ENCODE results near the gene PRDM16. TPM values are rescaled to one million over a fixed set of nuclear protein-coding genes. Genes with fewer than 3 reads are reported as not detected.

Gene PRDM16
- total and polyA plus RNA-seq, 2 of the 8 experiments (the other 6 are each of a cell fraction or from before 2014, with no cell fraction given) = 0.39 to 0.43 TPM

- H3K27me3 ChIP-seq (replicated peaks in 1 of 4; ENCODE audit: control insufficient read depth in 3 of 4, extremely low read depth in 1 of 4, insufficient read depth in 3 of 4, low read length in 3 of 4) = peaks cover 72 to 88% (median 86%) of the 10 kb centered on the region in 4 experiments
- TF ChIP-seq GABPA (IDR thresholded peaks at IDR 0.05; ENCODE audit: borderline replicate concordance, insufficient read depth, low read length) (no peak), HDAC2 (IDR thresholded peaks at IDR 0.05; ENCODE audit: borderline replicate concordance in 1 of 2, low read depth in 2 of 2, low read length in 2 of 2) (no peak), CBX8 (IDR thresholded peaks at IDR 0.05; ENCODE audit: borderline replicate concordance, low read depth, low read length) (no peak), CBX5 (IDR thresholded peaks at IDR 0.05; ENCODE audit: low read depth, low read length) (no peak), RNF2 (IDR thresholded peaks at IDR 0.05; ENCODE audit: borderline replicate concordance, low read depth, low read length, missing control alignments, poor library complexity, severe bottlenecking) (peak; percentile 11), SIRT6 (IDR thresholded peaks at IDR 0.05; ENCODE audit: low read length) (no peak), TEAD4 (IDR thresholded peaks at IDR 0.05; ENCODE audit: low read depth, low read length) (no peak), RFX5 (IDR thresholded peaks at IDR 0.05; ENCODE audit: borderline replicate concordance, low read depth, low read length) (no peak), MAX (IDR thresholded peaks at IDR 0.05) (no peak), SUZ12 (IDR thresholded peaks at IDR 0.05; ENCODE audit: low read length) (peak; percentile 17; the same call in 1 of the 2 replicates), EZH2 (IDR thresholded peaks at IDR 0.05; ENCODE audit: low read depth, low read length, severe bottlenecking) (peak; percentile 2), RXRA (IDR thresholded peaks at IDR 0.05; ENCODE audit: insufficient read depth, low read depth, low read length) (no peak)
- H3K23me2 ChIP-seq (ENCODE audit: low read depth, low read length) = peaks cover 7% of the 10 kb centered on the region; the same call in 1 of the 2 replicates
- H4K5ac ChIP-seq (ENCODE audit: insufficient read length, low read depth, low read length) = no peak overlapping the region
- H2BK15ac ChIP-seq (ENCODE audit: low read length) = no peak overlapping the region
- no peak overlapping the region for H3K9ac ChIP-seq (replicated peaks in 1 of 4; ENCODE audit: extremely low read depth in 1 of 4, low read depth in 3 of 4, low read length in 3 of 4)
- no peaks in the 10 kb centered on the region for H3K79me2 ChIP-seq (ENCODE audit: control insufficient read depth in 1 of 2, insufficient read depth in 2 of 2, low read length in 2 of 2)
- no peak overlapping the region for H2BK5ac ChIP-seq (ENCODE audit: low read depth, low read length)
- peaks cover 0 to 11% (median 0%) of the 10 kb centered on the region in 4 experiments; a peak in 1 of 8 replicates for H3K36me3 ChIP-seq (ENCODE audit: control insufficient read depth in 2 of 4, insufficient read depth in 4 of 4, low read length in 3 of 4)
- no peak overlapping the region for H3K56ac ChIP-seq (replicated peaks; ENCODE audit: insufficient read length, low read depth, low read length)
- H3K4ac ChIP-seq (replicated peaks; ENCODE audit: insufficient read length, low read depth, low read length) = no peak overlapping the region
- H3K4me1 ChIP-seq (replicated peaks in 1 of 4; ENCODE audit: control insufficient read depth in 3 of 4, insufficient read depth in 4 of 4, low read length in 3 of 4) = peaks cover 0 to 31% (median 16%) of the 10 kb centered on the region in 4 experiments; a peak in 6 of 7 replicates
- H2AK5ac ChIP-seq (ENCODE audit: low read depth, low read length) = no peak overlapping the region
- no peak overlapping the region for H2BK20ac ChIP-seq (ENCODE audit: low read length)
- no peak overlapping the region for H2AFZ ChIP-seq (ENCODE audit: low read length)
- ChIA-PET POLR2A (ENCODE audit: partially characterized antibody) (no interaction called here), CTCF (ENCODE audit: partially characterized antibody) (interaction anchor here (0.7 kb wide), 1 partner anchor 363 kb away, joined by 3 read pairs; no protein-coding TSS in a partner anchor)
- FAIRE-seq (no peak), DNase-seq (ENCODE audit: low read depth in 1 of 2, low spot score in 2 of 2) (no peak)
- H2BK120ac ChIP-seq (replicated peaks; ENCODE audit: low read depth, low read length) = no peak overlapping the region
- H3K79me1 ChIP-seq (ENCODE audit: low read depth, low read length) = no peaks in the 10 kb centered on the region
- peaks cover 3 to 13% of the 10 kb centered on the region in 2 experiments for H4K20me1 ChIP-seq (replicated peaks in 1 of 2; ENCODE audit: control insufficient read depth in 1 of 2, insufficient read depth in 2 of 2, low read length in 2 of 2)
- no peak overlapping the region for H3K14ac ChIP-seq (ENCODE audit: insufficient read length)
- H3K4me2 ChIP-seq (ENCODE audit: insufficient read depth in 1 of 2, low read depth in 2 of 2, low read length in 2 of 2) = peak overlapping the region; percentile 69 to 74; a peak in 3 of 4 replicates
- H3K27ac ChIP-seq (ENCODE audit: low read depth, low read length) = no peak overlapping the region
- 72% methylated on average over 16 of the region's 17 CpGs; no CpG with 5 or more reads in 1 of the 2 experiments for WGBS, 2 experiments (ENCODE audit: extremely low coverage in 1 of 2, insufficient coverage in 1 of 2, insufficient read length in 1 of 2, insufficient replicate concordance in 2 of 2, low coverage in 1 of 2, low lambda C conversion rate in 2 of 2, missing lambda C conversion rate in 1 of 2)
- H4K91ac ChIP-seq (replicated peaks; ENCODE audit: insufficient read length, low read length) = no peak overlapping the region
- H3K9me3 ChIP-seq (ENCODE audit: insufficient read depth in 2 of 2, low read depth in 1 of 2, low read length in 1 of 2) = no peaks in the 10 kb centered on the region
- H3K18ac ChIP-seq (ENCODE audit: extremely low read depth, low read length) = no peak overlapping the region
- H3K4me3 ChIP-seq (ENCODE audit: extremely low read depth in 1 of 4, insufficient read depth in 2 of 4, low read depth in 3 of 4, low read length in 4 of 4) = no peak overlapping the region
- H4K8ac ChIP-seq (ENCODE audit: extremely low read depth, insufficient read depth, low read length) = no peak overlapping the region
- no peak overlapping the region for H2BK12ac ChIP-seq (ENCODE audit: low read depth, low read length)
- no peak overlapping the region for H3K23ac ChIP-seq (ENCODE audit: insufficient read length)
These were observed 4.6 kb upstream of the PRDM16 start for GRCh38 chr1:3064296-3064850.

Measured in H1 (cell line).